SKM-1 treated with dmso at 0.1 percent for 144 hours (cell line): ENCODE data around the gene RBM6.
A peak's percentile ranks its signal among the peaks of the same experiment; 100 is the strongest.
"Not testable (repeated sequence)": the region's sequence is repeated elsewhere in the genome, so short reads cannot be mapped to it uniquely, and the experiment has no call there.

Source experiments
- DNase-seq: peaks from one replicate; lab custom pipeline; 2025; ENCODE audit not compliant: unreplicated experiment; lab: John Stamatoyannopoulos, UW

Gene RBM6

GRCh38 chr3:49912881-49913281 lies 27.1 kb upstream of the RBM6 start:
- no peak for DNase-seq

- DNase-seq = no peak
These were observed 25.0 kb upstream of the RBM6 start for GRCh38 chr3:49914906-49915305.

GRCh38 chr3:49916686-49917085 lies 23.3 kb upstream of the RBM6 start:
- peak; percentile 34 for DNase-seq

DNA sequence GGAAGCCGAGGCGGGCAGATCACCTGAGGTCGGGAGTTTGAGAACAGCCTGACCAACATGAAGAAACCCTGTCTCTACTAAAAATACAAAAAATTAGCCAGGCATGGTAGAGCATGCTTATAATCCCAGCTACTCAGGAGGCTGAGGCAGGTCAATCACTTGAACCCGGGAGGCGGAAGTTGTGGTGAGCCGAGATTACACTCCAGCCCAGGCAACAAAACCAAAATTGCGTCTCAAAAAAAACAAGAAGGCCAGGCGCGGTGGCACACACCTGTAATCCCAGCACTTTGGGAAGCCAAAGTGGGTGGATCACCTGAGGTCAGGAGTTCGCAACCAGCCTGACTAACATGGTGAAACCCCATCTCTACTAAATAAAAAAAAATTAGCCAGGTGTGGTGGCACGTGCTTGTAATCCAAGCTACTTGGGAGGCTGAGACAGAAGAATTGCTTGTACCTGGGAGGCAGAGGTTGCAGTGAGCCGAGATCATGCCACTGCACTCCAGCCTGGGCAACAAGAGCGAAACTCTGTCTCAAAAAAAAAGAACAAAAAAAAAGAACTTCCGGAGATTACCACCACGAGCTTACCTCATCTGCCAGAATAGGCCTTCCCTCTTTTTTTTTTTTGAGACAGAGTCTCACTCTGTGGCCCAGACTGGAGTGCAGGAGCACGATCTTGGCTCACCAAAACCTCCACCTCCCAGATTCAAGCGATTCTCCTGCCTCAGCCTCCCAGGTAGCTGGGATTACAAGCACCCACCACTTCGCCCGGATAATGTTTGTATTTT lies 22.0 kb upstream of the RBM6 start:
- peak; percentile 44 for DNase-seq

- DNase-seq = no peak
These were observed 15.3 kb upstream of the RBM6 start for GRCh38 chr3:49924683-49925082.

DNA sequence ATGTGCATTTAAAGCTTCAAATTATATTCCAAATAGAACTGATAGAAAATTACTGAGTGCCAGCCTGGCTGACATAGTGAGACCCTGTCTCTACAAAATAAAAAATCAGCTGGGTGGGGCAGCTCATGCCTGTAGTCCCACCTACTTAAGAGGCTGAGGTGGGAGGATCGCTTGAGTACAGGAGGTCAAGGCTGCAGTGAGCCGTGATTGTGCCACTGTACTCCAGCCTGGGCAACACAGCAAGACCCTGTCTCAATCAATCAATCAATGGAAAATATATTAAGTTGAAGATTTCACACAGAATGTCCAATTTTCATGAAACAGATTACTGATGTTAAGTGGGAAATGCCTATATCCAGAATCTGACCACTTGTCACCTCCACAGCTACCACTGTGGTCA lies 14.5 kb upstream of the RBM6 start:
- no peak for DNase-seq

DNA sequence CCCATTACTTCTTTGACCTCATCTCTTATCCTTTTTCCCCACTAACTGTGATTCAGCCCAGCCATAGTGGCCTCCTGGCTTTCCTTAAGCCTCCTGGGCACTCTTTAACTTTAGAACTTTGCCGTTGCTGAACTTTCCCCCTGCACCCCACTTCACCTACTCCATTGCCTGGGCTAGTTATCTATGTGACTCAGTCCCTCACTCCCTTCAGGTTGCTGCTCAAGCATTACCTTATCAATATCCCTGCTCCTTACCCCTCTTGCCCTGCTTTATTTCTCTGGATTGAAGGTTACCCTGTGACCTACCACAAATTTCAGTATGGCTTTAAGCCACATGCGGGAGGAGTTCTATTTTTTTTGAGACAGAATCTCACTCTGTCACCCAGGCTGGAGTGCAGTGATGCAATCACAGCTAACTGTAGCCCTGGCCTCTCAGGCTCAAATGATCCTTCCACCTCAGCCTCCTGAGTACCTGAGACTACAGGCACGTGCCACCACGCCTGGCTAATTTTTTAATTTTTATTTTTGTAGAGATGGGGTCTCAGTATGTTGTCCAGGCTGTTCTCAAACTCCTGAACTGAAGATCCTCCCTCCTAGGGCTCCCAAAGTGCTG lies 13.7 kb upstream of the RBM6 start:
- no peak for DNase-seq

GRCh38 chr3:49927798-49928197 lies 12.2 kb upstream of the RBM6 start:
- no peak for DNase-seq

- DNase-seq = no peak
These were observed 11.4 kb upstream of the RBM6 start for GRCh38 chr3:49928481-49929017.

- peak; percentile 76 for DNase-seq
These were observed 10.4 kb upstream of the RBM6 start, which contains the start of gene MON1A for GRCh38 chr3:49929291-49930167. TSS of gene MON1A (minus strand) at chr3:49929811. CDS start at chr3:49913346, 16,465 bp downstream.

DNA sequence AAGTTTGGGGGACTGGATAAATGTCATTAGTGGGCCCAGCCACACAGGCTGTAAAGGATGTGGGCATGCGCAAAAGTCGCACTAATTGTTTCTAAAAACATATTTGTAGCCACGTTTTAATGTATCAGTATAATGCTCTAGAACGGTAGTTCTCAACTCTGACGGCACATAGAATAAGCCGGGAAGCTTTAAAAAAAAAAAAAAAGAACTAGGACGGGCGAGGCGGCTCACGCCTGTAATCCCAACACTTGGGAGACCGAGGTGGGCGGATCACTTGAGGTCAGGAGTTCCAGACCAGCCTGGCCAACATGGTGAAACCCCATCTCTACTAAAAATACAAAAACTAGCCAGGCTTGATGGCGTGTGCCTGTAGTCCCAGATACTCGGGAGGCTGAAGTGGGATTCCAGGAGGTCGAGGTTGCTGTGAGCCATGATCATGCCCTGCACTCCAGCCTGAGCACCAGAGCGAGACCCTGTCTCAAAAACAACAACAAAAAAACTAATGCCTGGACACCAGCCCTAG lies 9.7 kb upstream of the RBM6 start:
- DNase-seq = no peak

DNA sequence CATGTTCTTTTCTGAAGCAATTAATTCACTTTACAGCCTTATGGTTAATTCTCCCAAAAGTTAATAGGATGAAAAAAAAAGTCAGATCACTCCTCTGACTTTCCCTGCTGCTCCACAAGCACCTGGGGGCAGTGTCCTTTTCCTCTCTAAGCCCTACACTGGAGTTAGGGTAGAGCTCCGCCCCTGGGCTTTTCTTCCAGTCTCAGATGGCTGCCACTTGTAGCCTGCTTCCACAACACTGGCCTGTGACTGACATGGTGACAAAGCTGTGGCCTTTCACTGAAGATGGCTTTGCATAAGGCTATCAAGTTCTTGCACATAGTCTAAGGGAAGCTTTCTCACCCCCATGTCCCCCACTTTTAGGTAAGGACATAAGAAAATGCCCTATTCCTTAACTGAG lies 9.0 kb upstream of the RBM6 start:
- no peak for DNase-seq

GRCh38 chr3:49932281-49932680 lies 7.7 kb upstream of the RBM6 start:
- not testable (repeated sequence) for DNase-seq

DNA sequence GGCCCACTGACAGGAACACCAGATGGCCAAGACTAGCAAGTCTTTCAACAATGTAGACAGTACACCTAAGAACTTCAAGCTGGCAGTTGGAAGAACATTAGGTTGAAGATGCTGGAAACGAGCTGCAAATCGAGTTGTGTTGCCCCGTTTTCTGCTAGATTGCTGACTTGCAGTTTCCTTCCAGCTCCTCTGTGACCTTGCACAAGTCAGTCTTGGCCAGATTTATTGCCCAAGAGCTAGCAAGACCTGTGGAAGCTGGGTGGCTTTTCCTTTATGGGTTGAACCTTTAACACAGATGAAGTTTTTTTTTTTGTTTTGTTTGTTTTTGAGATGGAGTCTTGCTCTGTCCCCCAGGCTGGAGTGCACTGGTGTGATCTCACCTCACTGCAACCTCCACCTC lies 2.9 kb upstream of the RBM6 start:
- peak; percentile 55 for DNase-seq

- no peak for DNase-seq
These were observed 808 bp downstream of the RBM6 start for GRCh38 chr3:49940667-49941249.

GRCh38 chr3:49942651-49943050 lies 2.7 kb downstream of the RBM6 start:
- DNase-seq = no peak

DNA sequence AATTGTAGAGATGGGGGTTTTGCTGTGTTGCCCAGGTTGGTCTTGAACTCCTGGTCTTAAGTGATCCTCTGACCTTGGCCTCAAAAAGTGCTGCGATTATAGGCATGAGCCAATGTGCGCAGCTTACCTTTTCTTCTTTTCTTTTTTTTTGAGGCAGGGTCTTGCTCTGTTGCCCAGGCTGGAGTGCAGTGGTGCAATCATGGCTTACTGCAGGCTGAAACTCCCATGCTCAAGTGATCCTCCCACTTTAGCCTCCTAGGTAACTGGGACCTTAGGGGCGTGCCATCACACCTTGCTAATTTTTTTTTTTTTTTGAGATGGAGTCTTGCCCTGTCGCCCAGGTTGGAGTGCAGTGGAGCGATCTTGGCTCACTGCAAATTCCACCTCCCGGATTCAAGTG lies 13.0 kb downstream of the RBM6 start:
- no peak for DNase-seq

- DNase-seq = no peak
These were observed 15.7 kb downstream of the RBM6 start for GRCh38 chr3:49955636-49956035.

- DNase-seq = no peak
These were observed 26.4 kb downstream of the RBM6 start for GRCh38 chr3:49966233-49966942.

DNA sequence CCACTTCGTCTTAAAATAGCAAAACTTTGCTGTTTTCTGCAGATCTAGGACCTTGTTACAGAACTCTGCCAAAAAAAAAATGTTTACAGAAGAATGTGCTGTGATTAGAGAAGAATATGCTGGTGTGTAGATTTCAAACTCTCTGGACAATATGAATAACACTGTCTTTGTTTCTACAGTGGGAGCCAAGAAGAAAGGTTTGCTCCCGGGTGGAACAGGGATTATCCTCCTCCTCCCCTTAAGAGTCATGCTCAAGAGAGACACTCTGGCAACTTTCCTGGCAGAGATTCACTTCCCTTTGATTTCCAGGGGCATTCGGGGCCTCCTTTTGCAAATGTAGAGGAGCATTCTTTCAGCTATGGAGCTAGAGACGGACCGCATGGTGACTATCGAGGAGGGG lies 27.3 kb downstream of the RBM6 start:
- no peak for DNase-seq
